HG02623 (cell line): ENCODE data around the gene STK24.
A peak's percentile ranks its signal among the peaks of the same experiment; 100 is the strongest.

Source experiments
- ATAC-seq: cut with Tn5 transposase; IDR thresholded peaks from one replicate; pipeline ENCODE4 v1.9.1; 2021; ENCODE audit warnings: moderate library complexity; ENCODE audit not compliant: unreplicated experiment

Gene STK24

GRCh38 chr13:98476538-98476966 lies 100.4 kb downstream of the STK24 start:
- peak; percentile 95 for ATAC-seq

GRCh38 chr13:98476106-98476505 lies 100.8 kb downstream of the STK24 start:
- ATAC-seq, result peak; percentile 29

GRCh38 chr13:98475522-98475921 lies 101.4 kb downstream of the STK24 start:
- no peak for ATAC-seq

- ATAC-seq, result no peak
Measured at GRCh38 chr13:98474761-98475160, 102.1 kb downstream of the STK24 start.

- no peak for ATAC-seq
Measured at GRCh38 chr13:98474292-98474691, 102.6 kb downstream of the STK24 start.

GRCh38 chr13:98473788-98474144 lies 103.1 kb downstream of the STK24 start:
- no peak for ATAC-seq

GRCh38 chr13:98473135-98473787 lies 103.6 kb downstream of the STK24 start:
- no peak for ATAC-seq

GRCh38 chr13:98471934-98472333 lies 105.0 kb downstream of the STK24 start:
- no peak for ATAC-seq

- ATAC-seq, result no peak
Measured at GRCh38 chr13:98470920-98471319, 106.0 kb downstream of the STK24 start.

GRCh38 chr13:98468929-98469328 lies 108.0 kb downstream of the STK24 start:
- no peak for ATAC-seq

- no peak for ATAC-seq
Measured at GRCh38 chr13:98468361-98468760, 108.5 kb downstream of the STK24 start.

GRCh38 chr13:98467263-98467985 lies 109.5 kb downstream of the STK24 start:
- ATAC-seq, result no peak

- no peak for ATAC-seq
Measured at GRCh38 chr13:98466634-98467236, 110.2 kb downstream of the STK24 start.

- no peak for ATAC-seq
Measured at GRCh38 chr13:98462946-98463345, 114.0 kb downstream of the STK24 start.

GRCh38 chr13:98462241-98462882 lies 114.5 kb downstream of the STK24 start:
- no peak for ATAC-seq

- ATAC-seq, result no peak
Measured at GRCh38 chr13:98461486-98462240, 115.2 kb downstream of the STK24 start.

- no peak for ATAC-seq
Measured at GRCh38 chr13:98460516-98460915, 116.4 kb downstream of the STK24 start.

- ATAC-seq, result no peak
Measured at GRCh38 chr13:98459721-98460370, 117.1 kb downstream of the STK24 start.

GRCh38 chr13:98459171-98459681 lies 117.7 kb downstream of the STK24 start:
- no peak for ATAC-seq

GRCh38 chr13:98458431-98458830 lies 118.5 kb downstream of the STK24 start:
- no peak for ATAC-seq
